Tibial nerve (tissue), 4 donors: ENCODE results near the gene CCDC60.

ENCODE experiments used
- EP300 ChIP-seq, 2 donors: sonication (generic); formaldehyde crosslinking; IDR thresholded peaks; one replicate each; pipeline ENCODE4 v1.6.1; 2017; ENCODE audit warnings: antibody characterized with exemption in 2 of 2, mild to moderate bottlenecking in 1 of 2
- POLR2A ChIP-seq, 2 donors: fragments of 450-650 bp; IDR thresholded peaks; one replicate each; pipeline ENCODE4 v1.6.1; 2017; ENCODE audit warnings: antibody characterized with exemption in 2 of 2, mild to moderate bottlenecking in 2 of 2, moderate library complexity in 2 of 2
- TF ChIP-seq, protein P1 (sequence below), 5 experiments: fragments of 200-600 bp in 3 of 5; fragments of 450-650 bp in 2 of 5; sonication (generic) in 3 of 5; IDR thresholded peaks; one replicate each; pipeline ENCODE4 v1.5.1; 2016 to 2019; ENCODE audit warnings: antibody characterized with exemption in 5 of 5, mild to moderate bottlenecking in 3 of 5, moderate library complexity in 2 of 5

DNA sequence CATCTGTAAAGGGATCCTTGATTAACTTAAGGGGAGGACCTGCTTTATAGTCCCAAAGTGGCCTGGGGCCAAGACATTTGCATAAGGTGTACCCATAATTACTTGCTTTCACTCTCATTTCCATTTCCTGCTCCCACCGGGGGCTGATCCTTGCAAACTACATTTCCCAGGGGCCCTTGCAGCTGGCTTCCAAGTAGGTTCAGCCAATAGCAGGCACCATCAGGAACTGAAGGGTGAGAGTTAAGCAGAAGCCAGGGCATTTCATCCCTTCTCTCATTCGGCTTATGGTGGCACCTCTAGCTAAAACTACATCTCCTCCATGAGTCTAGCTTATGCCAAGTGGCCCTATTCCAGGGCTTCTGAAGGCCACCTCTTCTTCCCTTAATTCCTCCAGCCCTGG is 88.8 kb downstream of the CCDC60 start:
- TF ChIP-seq, protein P1, sequence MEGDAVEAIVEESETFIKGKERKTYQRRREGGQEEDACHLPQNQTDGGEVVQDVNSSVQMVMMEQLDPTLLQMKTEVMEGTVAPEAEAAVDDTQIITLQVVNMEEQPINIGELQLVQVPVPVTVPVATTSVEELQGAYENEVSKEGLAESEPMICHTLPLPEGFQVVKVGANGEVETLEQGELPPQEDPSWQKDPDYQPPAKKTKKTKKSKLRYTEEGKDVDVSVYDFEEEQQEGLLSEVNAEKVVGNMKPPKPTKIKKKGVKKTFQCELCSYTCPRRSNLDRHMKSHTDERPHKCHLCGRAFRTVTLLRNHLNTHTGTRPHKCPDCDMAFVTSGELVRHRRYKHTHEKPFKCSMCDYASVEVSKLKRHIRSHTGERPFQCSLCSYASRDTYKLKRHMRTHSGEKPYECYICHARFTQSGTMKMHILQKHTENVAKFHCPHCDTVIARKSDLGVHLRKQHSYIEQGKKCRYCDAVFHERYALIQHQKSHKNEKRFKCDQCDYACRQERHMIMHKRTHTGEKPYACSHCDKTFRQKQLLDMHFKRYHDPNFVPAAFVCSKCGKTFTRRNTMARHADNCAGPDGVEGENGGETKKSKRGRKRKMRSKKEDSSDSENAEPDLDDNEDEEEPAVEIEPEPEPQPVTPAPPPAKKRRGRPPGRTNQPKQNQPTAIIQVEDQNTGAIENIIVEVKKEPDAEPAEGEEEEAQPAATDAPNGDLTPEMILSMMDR (IDR thresholded peaks at IDR 0.05): no peak
- TF ChIP-seq POLR2A (IDR thresholded peaks at IDR 0.05): no peak
- no peak for TF ChIP-seq EP300 (IDR thresholded peaks at IDR 0.05)
